ENCODE data around the gene PDZRN3.

GRCh38 chr3:73465926-73466325 lies 158.8 kb downstream of the PDZRN3 start:
- TF ChIP-seq REST (IDR thresholded peaks at IDR 0.05; ENCODE audit: low read depth, low read length) (no peak), CTCF (IDR thresholded peaks at IDR 0.05) (no peak), CHD2 (IDR thresholded peaks at IDR 0.05; ENCODE audit: low read length, partially characterized antibody) (no peak), SMC3 (IDR thresholded peaks at IDR 0.05; ENCODE audit: low read depth, low read length) (no peak), MXI1 (IDR thresholded peaks at IDR 0.05; ENCODE audit: low read depth, low read length) (no peak), GABPA (IDR thresholded peaks at IDR 0.05; ENCODE audit: low read depth) (no peak), GATA2 (CRISPR knock-in tag; IDR thresholded peaks at IDR 0.05) (no peak), TCF12 (IDR thresholded peaks at IDR 0.05) (no peak), JUND (IDR thresholded peaks at IDR 0.05) (no peak), MAX (IDR thresholded peaks at IDR 0.05; ENCODE audit: low read depth) (no peak), FOSL2 (IDR thresholded peaks at IDR 0.05; ENCODE audit: borderline replicate concordance, low read depth) (no peak), POLR2AphosphoS5 (IDR thresholded peaks at IDR 0.05; ENCODE audit: low read depth, low read length) (no peak), TAF1 (IDR thresholded peaks at IDR 0.05; ENCODE audit: borderline replicate concordance, low read depth, low read length) (no peak)

All from SK-N-SH (cell line).